ENCODE data around the gene DSTN.

The DSTN gene

GRCh38 chr20:17624551-17625245 is 54.8 kb downstream of the DSTN start:
- DNase-seq, result no peak

- DNase-seq, result no peak
Measured at GRCh38 chr20:17625246-17626051, 55.6 kb downstream of the DSTN start.

GRCh38 chr20:17626217-17627007 is 56.5 kb downstream of the DSTN start:
- DNase-seq, result no peak

GRCh38 chr20:17627101-17627955 is 57.5 kb downstream of the DSTN start:
- no peak for DNase-seq

- DNase-seq, result no peak
Measured at GRCh38 chr20:17628101-17628841, 58.4 kb downstream of the DSTN start.

GRCh38 chr20:17629025-17629424 is 59.1 kb downstream of the DSTN start:
- no peak for DNase-seq

GRCh38 chr20:17629678-17630089 is 59.8 kb downstream of the DSTN start:
- DNase-seq, result no peak

GRCh38 chr20:17630151-17630805 is 60.4 kb downstream of the DSTN start:
- no peak for DNase-seq

- DNase-seq, result no peak
Measured at GRCh38 chr20:17630806-17631195, 60.9 kb downstream of the DSTN start.

GRCh38 chr20:17631576-17632319 is 61.9 kb downstream of the DSTN start:
- no peak for DNase-seq

GRCh38 chr20:17633221-17633849 is 63.5 kb downstream of the DSTN start:
- DNase-seq, result no peak

GRCh38 chr20:17633850-17634500 is 64.1 kb downstream of the DSTN start:
- no peak for DNase-seq

GRCh38 chr20:17634661-17635331 is 64.9 kb downstream of the DSTN start:
- no peak for DNase-seq

GRCh38 chr20:17635332-17636244 is 65.7 kb downstream of the DSTN start:
- DNase-seq, result no peak

GRCh38 chr20:17636523-17637412 is 66.9 kb downstream of the DSTN start:
- no peak for DNase-seq

GRCh38 chr20:17637413-17637780 is 67.5 kb downstream of the DSTN start:
- no peak for DNase-seq

Measured in right kidney (tissue), 1 donor.